Progenitor cell of endocrine pancreas (in vitro differentiated cells): Measurements from ENCODE around the gene CRTAC1. TPM values are rescaled to one million over a fixed set of nuclear protein-coding genes. Genes with fewer than 3 reads are reported as not detected.

Experiments used
- DNase-seq: peaks from one replicate; pipeline ENCODE4 v3.0.0; 2021; ENCODE audit warnings: low spot score; ENCODE audit not compliant: unreplicated experiment
- H3K27ac Mint-ChIP-seq: 2 replicates; pipeline ENCODE4 v1.8.0; 2021; ENCODE audit warnings: mild to moderate bottlenecking, moderate library complexity, mixed read lengths
- H3K27me3 Mint-ChIP-seq: 2 replicates; pipeline ENCODE4 v1.8.0; 2021; ENCODE audit warnings: mixed read lengths
- H3K36me3 Mint-ChIP-seq: 2 replicates; pipeline ENCODE4 v1.8.0; 2022; ENCODE audit warnings: mixed read lengths; ENCODE audit not compliant: insufficient read depth
- H3K4me1 Mint-ChIP-seq: 2 replicates; pipeline ENCODE4 v1.8.0; 2021; ENCODE audit warnings: low read depth, mixed read lengths
- H3K4me3 Mint-ChIP-seq: 2 replicates; pipeline ENCODE4 v1.8.0; 2021; ENCODE audit warnings: low read depth, mild to moderate bottlenecking, moderate library complexity, mixed read lengths
- H3K9me3 Mint-ChIP-seq: 2 replicates; pipeline ENCODE4 v1.8.0; 2021; ENCODE audit warnings: low read depth, mixed read lengths
- CTCF ChIP-seq: fragments of 200-600 bp; sonication (generic); IDR thresholded peaks from one replicate; pipeline ENCODE4 v1.5.0; 2021; ENCODE audit warnings: antibody characterized with exemption, mild to moderate bottlenecking; ENCODE audit not compliant: unreplicated experiment
- total RNA-seq: library from RNA; stranded (reverse); gene quantifications from 2 replicates; pipeline ENCODE4 v1.2.1, GENCODE V29; 2021

The CRTAC1 gene
- total RNA-seq, 1 donor from 2014 or later = 4.6 TPM

DNA sequence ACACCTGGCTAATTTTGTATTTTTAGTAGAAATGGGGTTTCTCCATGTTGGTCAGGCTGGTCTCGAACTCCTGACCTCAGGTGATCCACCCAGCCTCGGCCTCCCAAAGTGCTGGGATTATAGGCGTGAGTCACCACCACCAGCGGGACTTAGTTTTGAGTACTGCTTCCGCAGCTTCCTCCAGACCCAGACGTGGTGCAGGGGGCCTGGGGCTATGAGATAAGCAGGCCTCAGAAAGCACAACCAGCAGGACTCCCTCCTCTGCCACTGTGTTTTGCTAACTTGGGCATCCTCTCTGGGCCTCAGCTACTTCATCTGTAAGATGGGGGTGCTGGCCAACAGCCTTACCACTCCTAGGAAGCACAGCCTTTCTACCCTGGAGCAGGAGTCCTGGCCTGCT is 143.0 kb downstream of the CRTAC1 start:
- peaks cover 29% of the 10 kb centered on the region for H3K4me1 Mint-ChIP-seq
- H3K27ac Mint-ChIP-seq = no peak overlapping the region
- no peak for TF ChIP-seq CTCF
- no peaks in the 10 kb centered on the region for H3K9me3 Mint-ChIP-seq
- peaks cover 7% of the 10 kb centered on the region for H3K27me3 Mint-ChIP-seq
- H3K36me3 Mint-ChIP-seq = no peaks in the 10 kb centered on the region
- no peak for DNase-seq
- H3K4me3 Mint-ChIP-seq = no peak overlapping the region

GRCh38 chr10:97886286-97886685 is 144.1 kb downstream of the CRTAC1 start:
- peaks cover 4% of the 10 kb centered on the region for H3K27me3 Mint-ChIP-seq
- no peak overlapping the region for H3K4me3 Mint-ChIP-seq
- no peaks in the 10 kb centered on the region for H3K9me3 Mint-ChIP-seq
- H3K36me3 Mint-ChIP-seq = no peaks in the 10 kb centered on the region
- no peak overlapping the region for H3K27ac Mint-ChIP-seq
- no peak for DNase-seq
- no peak for TF ChIP-seq CTCF
- H3K4me1 Mint-ChIP-seq = peaks cover 33% of the 10 kb centered on the region

GRCh38 chr10:97883092-97883485 is 147.3 kb downstream of the CRTAC1 start:
- Mint-ChIP-seq H3K4me1 (peaks cover 25% of the 10 kb centered on the region), H3K27ac (no peak overlapping the region), H3K36me3 (no peaks in the 10 kb centered on the region), H3K4me3 (no peak overlapping the region), H3K27me3 (peaks cover 10% of the 10 kb centered on the region), H3K9me3 (no peaks in the 10 kb centered on the region)
- TF ChIP-seq CTCF = no peak
- no peak for DNase-seq

GRCh38 chr10:97882142-97883091 is 148.0 kb downstream of the CRTAC1 start:
- Mint-ChIP-seq H3K4me1 (peaks cover 23% of the 10 kb centered on the region), H3K27me3 (peaks cover 9% of the 10 kb centered on the region), H3K27ac (no peak overlapping the region), H3K9me3 (no peaks in the 10 kb centered on the region), H3K36me3 (no peaks in the 10 kb centered on the region), H3K4me3 (no peak overlapping the region)
- no peak for DNase-seq
- no peak for TF ChIP-seq CTCF

GRCh38 chr10:97880109-97880508 is 150.3 kb downstream of the CRTAC1 start:
- DNase-seq = no peak
- H3K27ac Mint-ChIP-seq = no peak overlapping the region
- H3K9me3 Mint-ChIP-seq = no peaks in the 10 kb centered on the region
- TF ChIP-seq CTCF = no peak
- peaks cover 10% of the 10 kb centered on the region for H3K4me1 Mint-ChIP-seq
- H3K4me3 Mint-ChIP-seq = no peak overlapping the region
- peaks cover 14% of the 10 kb centered on the region for H3K27me3 Mint-ChIP-seq
- no peaks in the 10 kb centered on the region for H3K36me3 Mint-ChIP-seq
